ENCODE measurements around the gene AP4M1. TPM values are rescaled to one million over a fixed set of nuclear protein-coding genes. Genes with fewer than 3 reads are reported as not detected.

Gene AP4M1
- total RNA-seq, 4 donors from 2014 or later = 21.8 to 29.3 (median 24.7) TPM

DNA sequence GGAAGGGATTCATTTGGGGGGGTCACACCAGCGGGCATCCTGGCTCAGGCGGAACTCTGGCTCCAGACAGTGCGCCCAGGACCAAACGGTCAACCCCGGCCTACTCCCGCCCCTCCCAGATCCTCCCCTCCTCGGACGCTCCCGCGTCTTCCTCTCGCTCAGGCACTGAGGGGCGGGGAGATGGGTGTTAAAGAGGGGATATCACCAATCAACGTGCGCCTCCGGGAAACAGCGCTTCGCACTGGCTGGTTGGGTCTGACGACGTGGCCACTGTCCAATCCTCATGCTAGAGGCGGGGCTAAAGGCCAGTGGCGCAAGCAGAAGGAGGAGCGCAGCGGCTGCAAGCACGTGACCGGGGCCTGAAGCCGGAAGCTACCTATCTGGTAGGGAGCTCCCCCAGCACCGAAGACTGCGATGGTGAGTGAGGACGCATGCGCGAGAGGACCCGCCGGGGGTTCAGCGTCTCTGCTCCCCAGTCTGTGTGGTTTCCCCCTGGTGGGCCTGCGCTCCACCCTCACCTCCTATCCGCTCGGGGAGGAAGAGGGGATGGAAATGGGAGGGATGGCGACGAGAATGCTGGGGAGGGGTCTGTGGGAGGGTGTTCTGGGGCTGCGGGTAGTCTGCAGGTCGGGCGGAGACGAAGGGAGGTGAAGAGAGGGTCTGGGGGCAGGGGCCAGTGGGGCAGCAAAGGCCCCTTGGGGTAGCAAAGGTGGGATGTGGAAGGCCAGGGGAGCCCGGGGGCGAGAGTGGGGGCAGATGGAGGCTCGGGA lies 47.3 kb downstream of the AP4M1 start, which contains the start of gene LAMTOR4:
Gene LAMTOR4, plus strand, starts transcription at position 360 of the 770 bp plus-strand sequence. Its CDS starts 55 bp downstream, at position 415.
- Histone ChIP-seq H3K9me3 (no peaks in the 10 kb centered on the region), H3K27ac (peak within 1 kb of the TSS; percentile 87 to 92 (median 90)), H3K4me3 (peak within 1 kb of the TSS; percentile 92 to 93), H3K4me1 (peaks cover 0 to 33% (median 5%) of the 10 kb centered on the region in 3 donors), H3K36me3 (peaks cover 0 to 23% of the 10 kb centered on the region in 2 donors), H3K27me3 (no peaks in the 10 kb centered on the region)
- TF ChIP-seq POLR2A (IDR thresholded peaks at IDR 0.05) = peak; percentile 56 to 73
- TF ChIP-seq, protein P1, sequence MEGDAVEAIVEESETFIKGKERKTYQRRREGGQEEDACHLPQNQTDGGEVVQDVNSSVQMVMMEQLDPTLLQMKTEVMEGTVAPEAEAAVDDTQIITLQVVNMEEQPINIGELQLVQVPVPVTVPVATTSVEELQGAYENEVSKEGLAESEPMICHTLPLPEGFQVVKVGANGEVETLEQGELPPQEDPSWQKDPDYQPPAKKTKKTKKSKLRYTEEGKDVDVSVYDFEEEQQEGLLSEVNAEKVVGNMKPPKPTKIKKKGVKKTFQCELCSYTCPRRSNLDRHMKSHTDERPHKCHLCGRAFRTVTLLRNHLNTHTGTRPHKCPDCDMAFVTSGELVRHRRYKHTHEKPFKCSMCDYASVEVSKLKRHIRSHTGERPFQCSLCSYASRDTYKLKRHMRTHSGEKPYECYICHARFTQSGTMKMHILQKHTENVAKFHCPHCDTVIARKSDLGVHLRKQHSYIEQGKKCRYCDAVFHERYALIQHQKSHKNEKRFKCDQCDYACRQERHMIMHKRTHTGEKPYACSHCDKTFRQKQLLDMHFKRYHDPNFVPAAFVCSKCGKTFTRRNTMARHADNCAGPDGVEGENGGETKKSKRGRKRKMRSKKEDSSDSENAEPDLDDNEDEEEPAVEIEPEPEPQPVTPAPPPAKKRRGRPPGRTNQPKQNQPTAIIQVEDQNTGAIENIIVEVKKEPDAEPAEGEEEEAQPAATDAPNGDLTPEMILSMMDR (IDR thresholded peaks at IDR 0.05) = peak in 1 of 4 experiments; percentile 9
- peak; percentile 73 for TF ChIP-seq POLR2AphosphoS5 (IDR thresholded peaks at IDR 0.05)
- no peak for TF ChIP-seq EP300 (IDR thresholded peaks at IDR 0.05)
- 0% methylated on average over 2 to 10 of the region's 46 CpGs for WGBS, 2 donors (ENCODE audit: low coverage in 1 of 2)
- peak; percentile 100 for ATAC-seq

DNA sequence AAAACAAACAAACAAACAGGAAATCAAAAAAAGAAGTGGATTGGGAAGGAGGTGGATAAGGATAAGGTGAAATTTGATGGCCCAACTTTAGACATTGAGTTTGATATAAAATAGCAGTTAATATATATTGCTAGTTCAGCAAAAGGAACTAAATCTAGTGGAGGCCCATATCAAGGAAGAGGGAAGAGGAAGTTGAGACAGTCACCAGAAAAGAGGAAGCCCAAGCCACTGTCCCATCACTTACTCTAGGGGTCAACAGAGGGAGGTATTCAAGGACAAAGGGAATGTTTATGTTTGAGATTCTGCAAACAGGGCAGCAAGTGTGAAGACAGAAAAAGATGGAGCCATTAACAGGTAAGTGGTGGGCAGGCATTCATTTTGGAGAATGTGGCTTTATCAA lies 51.0 kb downstream of the AP4M1 start:
- H3K27me3 ChIP-seq = no peaks in the 10 kb centered on the region
- no peaks in the 10 kb centered on the region for H3K9me3 ChIP-seq
- ATAC-seq = no peak
- peaks cover 0 to 59% of the 10 kb centered on the region in 2 donors for H3K36me3 ChIP-seq
- H3K27ac ChIP-seq = peak overlapping the region in 1 of 4 donors; percentile 29
- peaks cover 0 to 52% (median 11%) of the 10 kb centered on the region in 3 donors for H3K4me1 ChIP-seq
- TF ChIP-seq, protein P1 (IDR thresholded peaks at IDR 0.05) = no peak
- TF ChIP-seq EP300 (IDR thresholded peaks at IDR 0.05) = no peak
- TF ChIP-seq POLR2AphosphoS5 (IDR thresholded peaks at IDR 0.05) = no peak
- no peak for TF ChIP-seq POLR2A (IDR thresholded peaks at IDR 0.05)
- no peak overlapping the region for H3K4me3 ChIP-seq

DNA sequence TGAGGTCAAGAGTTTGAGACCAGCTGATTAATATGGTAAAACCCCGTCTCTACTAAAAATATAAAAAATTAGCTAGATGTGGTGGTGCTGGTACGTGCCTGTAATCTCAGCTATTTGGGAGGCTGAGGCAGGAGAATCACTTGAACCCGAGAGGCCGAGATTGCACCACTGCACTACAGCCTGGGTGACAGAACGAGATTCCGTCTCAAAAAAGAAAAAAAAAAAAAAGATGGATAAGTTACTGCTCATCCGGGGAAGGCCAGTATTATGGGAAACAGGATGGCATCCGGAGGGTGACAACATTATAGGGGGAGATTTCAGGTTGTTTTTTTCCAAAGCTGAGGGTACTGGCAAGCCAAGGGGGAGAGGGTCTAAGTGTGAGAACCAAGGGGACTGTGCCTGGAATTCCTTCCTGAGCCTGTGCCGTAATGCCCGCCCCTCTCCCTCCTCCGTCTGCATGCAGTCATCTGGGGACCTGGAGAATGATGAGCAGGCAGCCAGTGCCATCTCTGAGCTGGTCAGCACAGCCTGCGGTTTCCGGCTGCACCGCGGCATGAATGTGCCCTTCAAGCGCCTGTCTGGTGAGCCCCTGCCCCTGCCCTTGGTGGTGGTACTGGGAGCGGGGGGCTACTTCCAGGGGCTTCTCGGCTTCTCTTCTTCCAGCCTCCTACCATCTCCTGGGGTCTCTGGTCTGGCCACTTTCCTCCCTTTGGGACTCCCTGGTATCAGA lies 51.7 kb downstream of the AP4M1 start:
- TF ChIP-seq POLR2A (IDR thresholded peaks at IDR 0.05) (no peak), EP300 (IDR thresholded peaks at IDR 0.05) (no peak), POLR2AphosphoS5 (IDR thresholded peaks at IDR 0.05) (no peak)
- TF ChIP-seq, protein P1 (IDR thresholded peaks at IDR 0.05) = no peak
- H3K27me3 ChIP-seq = no peaks in the 10 kb centered on the region
- no peak for ATAC-seq
- H3K9me3 ChIP-seq = no peaks in the 10 kb centered on the region
- no peak overlapping the region for H3K4me3 ChIP-seq
- no peak overlapping the region for H3K27ac ChIP-seq
- peaks cover 0 to 59% of the 10 kb centered on the region in 2 donors for H3K36me3 ChIP-seq
- 71 to 84% methylated on average over 10 to 16 of the region's 18 CpGs for whole genome bisulfite sequencing, 2 donors (ENCODE audit: low coverage in 1 of 2)
- H3K4me1 ChIP-seq = peaks cover 0 to 57% (median 18%) of the 10 kb centered on the region in 3 donors

DNA sequence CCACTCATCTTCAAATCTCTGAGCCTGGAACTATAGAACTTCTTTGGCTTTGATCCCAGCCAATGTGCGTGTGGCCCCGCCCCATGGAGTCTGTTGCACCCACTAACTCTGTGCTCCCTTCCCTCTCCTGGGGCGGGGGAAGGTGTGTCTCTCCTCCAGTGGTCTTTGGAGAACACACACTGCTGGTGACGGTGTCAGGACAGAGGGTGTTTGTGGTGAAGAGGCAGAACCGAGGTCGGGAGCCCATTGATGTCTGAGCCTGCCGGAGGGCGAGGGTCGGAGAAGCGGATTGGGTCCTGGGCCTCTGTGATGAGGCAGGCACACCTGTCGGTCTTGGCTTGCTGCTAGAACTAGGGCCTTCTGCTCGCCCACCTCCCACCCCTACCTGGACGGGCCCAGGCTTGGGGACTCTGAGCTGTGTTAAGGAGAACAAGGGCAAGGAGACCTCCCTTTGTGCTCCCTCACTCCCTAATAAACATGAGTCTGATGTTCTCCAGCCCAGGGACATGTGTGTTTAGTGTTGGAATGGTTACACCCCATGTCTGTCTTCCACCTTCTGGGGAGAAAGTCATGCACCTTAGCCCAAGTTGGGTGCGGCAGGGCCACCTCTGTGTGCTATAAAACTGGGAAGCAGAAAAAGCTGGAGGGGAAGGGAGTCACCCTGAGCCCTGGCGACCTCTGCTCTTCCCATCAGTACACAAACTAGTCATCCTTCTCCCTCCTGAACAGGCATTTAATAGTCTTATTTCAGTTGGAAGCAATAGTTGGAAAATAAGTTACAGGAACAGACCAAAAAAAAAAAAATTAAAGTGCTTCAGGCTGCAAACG lies 52.5 kb downstream of the AP4M1 start:
- no peak for ATAC-seq
- H3K27ac ChIP-seq = no peak overlapping the region
- peaks cover 0 to 59% of the 10 kb centered on the region in 2 donors for H3K36me3 ChIP-seq
- WGBS, 2 donors (ENCODE audit: low coverage in 1 of 2) = 28 to 72% methylated on average over 4 of the region's 16 CpGs
- no peaks in the 10 kb centered on the region for H3K27me3 ChIP-seq
- peaks cover 0 to 60% (median 19%) of the 10 kb centered on the region in 3 donors for H3K4me1 ChIP-seq
- H3K4me3 ChIP-seq = no peak overlapping the region
- H3K9me3 ChIP-seq = no peaks in the 10 kb centered on the region
- TF ChIP-seq POLR2A (IDR thresholded peaks at IDR 0.05) (no peak), EP300 (IDR thresholded peaks at IDR 0.05) (no peak), POLR2AphosphoS5 (IDR thresholded peaks at IDR 0.05) (no peak)
- TF ChIP-seq, protein P1 (IDR thresholded peaks at IDR 0.05) = no peak

Measured in gastroesophageal sphincter (tissue), 4 donors.